Left ventricle myocardium inferior (tissue), 1 donor: ENCODE data around the gene MAPK1. TPM values are rescaled to one million over a fixed set of nuclear protein-coding genes. Genes with fewer than 3 reads are reported as not detected.
A peak's percentile ranks its signal among the peaks of the same experiment; 100 is the strongest.

Experiments
- DNase-seq: peaks from one replicate; pipeline ENCODE4 v3.0.0-alpha.2; 2020
- H3K27ac ChIP-seq: fragments of 200-600 bp; replicated peaks from 2 replicates; pipeline ENCODE4 v1.8.0; 2021
- H3K27me3 ChIP-seq: fragments of 200-600 bp; 2 replicates; pipeline ENCODE4 v1.8.0; 2021; ENCODE audit warnings: low read depth
- H3K36me3 ChIP-seq: fragments of 200-600 bp; 2 replicates; pipeline ENCODE4 v1.8.0; 2021
- H3K4me1 ChIP-seq: fragments of 200-600 bp; 2 replicates; pipeline ENCODE4 v1.8.0; 2021
- H3K4me3 ChIP-seq: fragments of 200-600 bp; 2 replicates; pipeline ENCODE4 v1.8.0; 2021; ENCODE audit warnings: mild to moderate bottlenecking, moderate library complexity
- H3K9me3 ChIP-seq: fragments of 200-600 bp; replicated peaks from 2 replicates; pipeline ENCODE4 v1.8.0; 2021
- intact Hi-C: fragments of 100-400 bp; cut with micrococcal nuclease; formaldehyde crosslinking; loops from one replicate; pipeline ENCODE4 v1.11.0; 2022
- total RNA-seq: library from RNA; stranded (reverse); fragmentation: NEBNext Ultra II Directional; extraction: Animal tissue kit (Norgen Biotek cat#: 25700); gene quantifications from one replicate; pipeline ENCODE4 v1.2.1, GENCODE V29; 2021
- TF ChIP-seq, protein P1 (sequence below): fragments of 200-600 bp; IDR thresholded peaks from 2 replicates; pipeline ENCODE4 v1.8.0; 2021; ENCODE audit warnings: antibody characterized with exemption, mild to moderate bottlenecking, borderline replicate concordance
- donor health status: DM: no; HTN: yes; CAD: no; lungs with severe emphysema.

The MAPK1 gene
- total RNA-seq, 1 donor from 2014 or later: 91.7 TPM

DNA sequence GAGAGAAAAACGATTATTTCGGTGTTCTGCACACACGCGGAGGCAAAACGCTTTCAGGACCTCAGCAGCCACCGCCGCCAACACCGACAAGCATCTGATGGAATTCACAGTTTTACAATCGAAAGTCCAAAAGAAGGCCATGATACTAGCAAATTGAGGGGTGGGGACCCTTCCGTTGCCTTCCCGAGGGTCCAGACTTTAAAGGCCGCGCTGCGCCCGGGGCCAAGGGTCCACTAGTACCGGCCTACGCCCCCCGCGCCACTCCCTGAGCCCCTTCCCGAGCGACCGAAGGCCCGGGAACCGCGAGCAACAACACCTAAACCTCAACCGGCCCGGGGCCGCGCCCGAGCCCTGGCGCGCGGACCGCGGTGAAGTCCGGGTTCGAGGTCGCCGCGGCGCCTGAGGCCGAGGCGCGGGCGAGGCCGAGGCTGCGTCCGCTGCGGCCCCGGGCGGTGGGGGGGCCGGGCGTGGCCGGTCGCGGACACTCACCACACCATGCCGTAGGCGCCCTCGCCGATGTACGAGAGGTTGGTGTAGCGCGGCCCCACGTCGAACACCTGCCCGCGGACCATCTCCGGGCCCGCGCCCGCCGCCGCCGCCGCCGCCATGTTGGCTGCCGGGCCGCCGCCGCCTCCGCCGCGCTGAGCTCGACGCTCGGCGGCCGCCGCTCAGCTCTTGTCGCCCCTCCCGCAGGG is 465 bp downstream of the MAPK1 start:
- Histone ChIP-seq H3K36me3 (no peaks in the 10 kb centered on the region), H3K9me3 (no peaks in the 10 kb centered on the region), H3K27ac (peak overlapping the region; percentile 92), H3K27me3 (no peaks in the 10 kb centered on the region), H3K4me3 (peak overlapping the region; percentile 74), H3K4me1 (peaks cover 54% of the 10 kb centered on the region)
- intact Hi-C loops: loop anchor here (10.0 kb wide), 1 partner anchor 62 kb away; no protein-coding TSS in a partner anchor
- peak; percentile 26 for DNase-seq
- TF ChIP-seq, protein P1, sequence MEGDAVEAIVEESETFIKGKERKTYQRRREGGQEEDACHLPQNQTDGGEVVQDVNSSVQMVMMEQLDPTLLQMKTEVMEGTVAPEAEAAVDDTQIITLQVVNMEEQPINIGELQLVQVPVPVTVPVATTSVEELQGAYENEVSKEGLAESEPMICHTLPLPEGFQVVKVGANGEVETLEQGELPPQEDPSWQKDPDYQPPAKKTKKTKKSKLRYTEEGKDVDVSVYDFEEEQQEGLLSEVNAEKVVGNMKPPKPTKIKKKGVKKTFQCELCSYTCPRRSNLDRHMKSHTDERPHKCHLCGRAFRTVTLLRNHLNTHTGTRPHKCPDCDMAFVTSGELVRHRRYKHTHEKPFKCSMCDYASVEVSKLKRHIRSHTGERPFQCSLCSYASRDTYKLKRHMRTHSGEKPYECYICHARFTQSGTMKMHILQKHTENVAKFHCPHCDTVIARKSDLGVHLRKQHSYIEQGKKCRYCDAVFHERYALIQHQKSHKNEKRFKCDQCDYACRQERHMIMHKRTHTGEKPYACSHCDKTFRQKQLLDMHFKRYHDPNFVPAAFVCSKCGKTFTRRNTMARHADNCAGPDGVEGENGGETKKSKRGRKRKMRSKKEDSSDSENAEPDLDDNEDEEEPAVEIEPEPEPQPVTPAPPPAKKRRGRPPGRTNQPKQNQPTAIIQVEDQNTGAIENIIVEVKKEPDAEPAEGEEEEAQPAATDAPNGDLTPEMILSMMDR: no peak

DNA sequence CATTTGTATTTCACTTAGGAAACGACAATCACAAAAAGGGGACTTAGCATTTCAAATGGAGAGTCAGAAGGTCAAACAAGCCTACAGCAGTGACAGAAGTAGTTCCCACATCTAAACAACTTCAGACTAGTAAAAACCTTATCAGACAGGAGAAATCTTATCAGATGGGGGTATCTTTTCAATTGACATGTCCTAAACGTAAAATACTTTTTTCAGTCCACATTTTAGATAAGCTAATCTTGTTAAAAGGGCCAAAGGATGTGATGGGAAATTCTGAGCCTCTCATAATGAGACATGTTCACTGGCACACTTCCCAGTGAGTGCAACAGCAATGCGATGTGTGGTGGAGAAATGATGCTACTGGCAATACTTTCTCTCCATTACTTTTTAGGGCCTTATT is 2.4 kb downstream of the MAPK1 start:
- TF ChIP-seq, protein P1: no peak
- H3K4me3 ChIP-seq: peak overlapping the region; percentile 74
- H3K36me3 ChIP-seq: no peaks in the 10 kb centered on the region
- no peaks in the 10 kb centered on the region for H3K9me3 ChIP-seq
- intact Hi-C loops: loop anchor here (10.0 kb wide), 1 partner anchor 60 kb away; no protein-coding TSS in a partner anchor
- peaks cover 74% of the 10 kb centered on the region for H3K4me1 ChIP-seq
- no peak for DNase-seq
- H3K27me3 ChIP-seq: no peaks in the 10 kb centered on the region
- H3K27ac ChIP-seq: no peak overlapping the region

DNA sequence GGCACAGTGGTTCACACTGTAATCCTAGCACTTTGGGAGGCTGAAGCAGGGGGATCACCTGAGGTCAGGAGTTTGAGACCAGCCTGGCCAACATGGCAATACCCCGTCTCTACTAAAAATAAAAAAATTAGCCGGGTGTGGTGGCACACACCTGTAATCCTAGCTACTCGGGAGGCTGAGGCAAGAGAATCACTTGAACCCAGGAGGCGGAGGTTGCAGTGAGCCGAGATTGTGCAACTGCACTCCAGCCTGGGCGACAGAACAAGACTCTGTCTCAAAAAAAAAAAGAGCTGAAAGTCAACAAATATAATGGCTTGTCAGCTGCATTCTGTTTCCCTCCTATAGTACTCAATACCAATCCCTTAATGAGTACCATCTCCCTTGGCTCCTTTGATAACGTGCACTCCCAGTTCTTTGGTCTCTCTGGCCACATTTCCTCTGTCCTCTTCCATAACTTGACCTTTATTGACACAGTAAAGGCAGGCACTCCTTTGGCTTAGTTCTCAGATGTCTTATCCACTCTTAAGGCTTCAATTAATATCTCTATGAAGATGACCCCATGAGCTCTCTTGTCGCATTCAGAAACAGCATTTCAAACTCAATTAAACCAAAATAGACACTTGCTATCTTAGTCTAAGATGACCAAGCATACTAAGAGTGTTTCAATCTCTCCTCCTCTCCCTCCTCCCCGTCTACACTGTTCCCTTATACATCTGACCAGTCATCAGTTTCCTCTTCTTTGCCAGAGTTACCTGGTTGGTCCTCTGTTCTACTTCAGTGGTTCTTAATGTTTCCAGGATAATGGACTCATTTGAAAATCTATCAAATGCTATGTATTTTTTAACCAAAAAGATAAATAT is 4.8 kb downstream of the MAPK1 start:
- no peak for DNase-seq
- H3K27ac ChIP-seq: no peak overlapping the region
- H3K36me3 ChIP-seq: no peaks in the 10 kb centered on the region
- no peaks in the 10 kb centered on the region for H3K27me3 ChIP-seq
- H3K9me3 ChIP-seq: no peaks in the 10 kb centered on the region
- H3K4me1 ChIP-seq: peaks cover 91% of the 10 kb centered on the region
- TF ChIP-seq, protein P1: no peak
- H3K4me3 ChIP-seq: no peak overlapping the region
- intact Hi-C loops: loop anchor here (10.0 kb wide), 1 partner anchor 58 kb away; no protein-coding TSS in a partner anchor

DNA sequence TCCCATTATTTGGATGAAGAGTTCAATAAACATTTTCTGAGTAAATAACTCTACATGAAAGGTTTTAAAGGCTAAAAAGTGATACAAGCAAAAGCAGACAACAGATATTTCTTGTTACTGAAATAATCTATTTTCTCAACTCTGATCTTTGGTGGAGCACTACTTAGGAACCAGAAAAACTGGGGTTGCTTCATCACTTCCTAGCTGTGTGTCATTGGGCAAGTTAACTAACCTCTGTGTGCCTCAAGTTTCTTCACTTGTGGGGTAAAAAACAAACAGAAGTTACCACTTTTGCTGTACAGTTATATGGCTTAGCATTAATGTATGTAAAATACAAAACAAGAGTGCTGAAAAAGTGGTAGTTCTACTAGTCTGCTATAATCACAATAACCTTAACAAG is 5.6 kb downstream of the MAPK1 start:
- no peak for DNase-seq
- Histone ChIP-seq H3K4me3 (no peak overlapping the region), H3K4me1 (peaks cover 98% of the 10 kb centered on the region), H3K27ac (no peak overlapping the region), H3K36me3 (no peaks in the 10 kb centered on the region), H3K9me3 (no peaks in the 10 kb centered on the region), H3K27me3 (no peaks in the 10 kb centered on the region)
- intact Hi-C loops: loop anchor here (10.0 kb wide), 1 partner anchor 57 kb away; no protein-coding TSS in a partner anchor
- TF ChIP-seq, protein P1: no peak

DNA sequence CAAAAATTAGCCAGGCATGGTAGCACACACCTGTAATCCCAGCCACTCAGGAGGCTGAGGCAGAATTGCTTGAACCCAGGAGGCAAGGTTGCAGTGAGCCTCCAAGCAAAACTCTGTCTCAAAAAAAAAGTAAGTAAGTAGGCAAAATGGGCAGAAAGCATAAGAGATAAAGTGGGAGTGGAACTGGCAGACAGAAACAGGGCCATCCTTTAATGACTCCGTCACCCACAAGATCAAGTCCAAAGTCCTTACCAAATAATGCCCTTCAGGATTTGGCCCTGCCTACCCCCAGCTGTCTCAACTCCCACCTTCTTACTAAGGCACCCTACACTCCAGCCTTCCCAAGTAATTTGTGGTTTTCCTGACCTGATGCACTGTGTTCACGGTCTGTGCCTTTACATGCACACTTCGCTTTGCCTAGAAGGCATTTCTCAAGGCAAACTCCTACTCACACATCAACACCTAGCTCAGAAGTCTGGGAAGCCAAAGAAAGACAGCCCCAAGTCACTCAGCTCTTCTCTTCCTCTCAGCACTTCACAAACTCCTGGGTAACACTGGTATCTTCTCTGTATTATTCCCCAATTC is 6.1 kb downstream of the MAPK1 start:
- Histone ChIP-seq H3K4me1 (peaks cover 100% of the 10 kb centered on the region), H3K4me3 (no peak overlapping the region), H3K27me3 (no peaks in the 10 kb centered on the region), H3K9me3 (no peaks in the 10 kb centered on the region), H3K36me3 (no peaks in the 10 kb centered on the region), H3K27ac (no peak overlapping the region)
- TF ChIP-seq, protein P1: no peak
- DNase-seq: no peak
- intact Hi-C loops: loop anchor here (10.0 kb wide), 1 partner anchor 57 kb away; no protein-coding TSS in a partner anchor
